Inflammatory macrophage treated with lipopolysaccharide for 4 hours (primary cell): ENCODE measurements around the gene TTC14.

Experiments
- DNase-seq: peaks from one replicate; pipeline ENCODE4 v3.0.0-alpha.2; 2020

The TTC14 gene

DNA sequence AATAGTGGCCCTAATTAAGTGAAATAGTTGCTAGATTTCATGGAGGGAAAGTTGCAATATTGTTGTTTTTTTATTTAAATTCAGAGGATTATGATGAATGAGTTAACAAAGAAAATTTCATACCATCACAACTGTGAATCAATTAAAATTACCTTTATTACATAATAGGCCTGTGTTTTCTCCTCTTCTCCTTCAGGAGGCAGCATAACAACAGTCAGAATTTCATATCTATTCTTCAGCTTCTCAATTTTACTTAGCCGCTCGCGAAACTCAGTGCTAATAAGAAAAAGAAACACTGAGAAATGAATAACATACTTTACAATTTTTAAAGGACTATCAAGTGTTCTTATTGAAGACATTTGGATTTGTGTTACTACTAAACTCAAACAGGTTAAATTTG lies 29.4 kb downstream of the TTC14 start:
- no peak for DNase-seq

DNA sequence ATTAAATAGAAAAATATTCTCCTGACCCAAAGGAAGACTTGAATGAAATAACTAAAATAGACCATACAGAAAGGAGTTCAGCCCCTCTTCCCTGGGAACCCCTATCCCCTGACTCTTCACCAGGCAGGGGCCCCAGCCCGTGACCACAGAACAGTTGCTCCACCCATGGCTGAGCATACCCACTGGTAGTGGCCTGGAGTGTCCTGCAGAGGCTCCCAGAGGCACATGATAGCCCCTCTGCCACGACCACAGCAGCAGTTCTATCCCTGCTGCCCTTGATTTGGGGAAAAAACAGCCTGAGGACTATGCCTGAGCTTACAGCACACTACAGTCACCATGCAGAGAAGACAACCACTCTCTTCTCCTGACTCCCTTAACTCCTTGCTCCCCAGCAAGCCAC lies 31.8 kb downstream of the TTC14 start:
- no peak for DNase-seq

DNA sequence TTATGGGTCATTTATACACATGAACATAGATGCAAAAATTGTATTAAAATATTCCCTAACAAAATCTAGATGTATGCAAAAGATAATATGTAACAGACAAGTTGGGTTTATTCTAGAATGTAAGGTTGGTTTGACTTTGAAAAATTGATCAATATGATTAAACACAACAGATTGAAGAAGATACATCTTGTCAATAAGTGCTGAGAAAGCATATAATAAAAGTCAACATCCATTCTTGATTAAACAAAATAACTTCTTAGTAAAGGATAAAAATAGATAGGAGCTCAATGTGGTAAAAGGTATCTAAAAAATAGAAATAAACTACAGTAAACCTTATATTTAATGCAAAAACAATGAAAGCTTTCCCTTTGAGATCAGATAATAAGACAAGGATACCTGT lies 39.0 kb downstream of the TTC14 start:
- no peak for DNase-seq

DNA sequence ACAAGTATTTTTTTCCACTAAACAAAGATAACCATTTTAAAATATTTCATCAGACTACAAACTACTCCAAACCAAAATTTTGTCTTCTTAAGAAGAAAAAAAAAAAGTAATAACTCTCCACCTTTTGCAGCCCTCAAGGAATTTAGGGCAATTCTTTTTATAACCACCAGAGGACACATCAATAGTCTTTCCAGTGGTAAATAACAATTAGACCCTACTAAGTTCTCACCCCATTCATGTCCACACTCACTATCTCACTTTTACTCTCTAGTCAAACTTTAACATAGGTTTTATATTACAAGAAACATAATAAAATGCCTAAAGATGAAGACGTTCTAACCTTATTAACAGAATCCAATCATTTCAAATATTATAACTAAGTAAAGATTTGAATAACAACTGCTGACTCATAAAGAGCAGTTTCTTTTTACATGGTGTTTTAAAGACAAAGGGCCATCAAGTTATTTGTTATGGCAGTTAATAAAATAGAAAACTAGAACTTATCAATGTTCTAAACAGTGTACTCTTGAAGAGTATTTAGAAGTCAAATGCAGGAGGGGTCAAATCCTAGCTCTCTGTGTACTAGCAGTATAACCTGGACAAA lies 44.3 kb downstream of the TTC14 start:
- no peak for DNase-seq

DNA sequence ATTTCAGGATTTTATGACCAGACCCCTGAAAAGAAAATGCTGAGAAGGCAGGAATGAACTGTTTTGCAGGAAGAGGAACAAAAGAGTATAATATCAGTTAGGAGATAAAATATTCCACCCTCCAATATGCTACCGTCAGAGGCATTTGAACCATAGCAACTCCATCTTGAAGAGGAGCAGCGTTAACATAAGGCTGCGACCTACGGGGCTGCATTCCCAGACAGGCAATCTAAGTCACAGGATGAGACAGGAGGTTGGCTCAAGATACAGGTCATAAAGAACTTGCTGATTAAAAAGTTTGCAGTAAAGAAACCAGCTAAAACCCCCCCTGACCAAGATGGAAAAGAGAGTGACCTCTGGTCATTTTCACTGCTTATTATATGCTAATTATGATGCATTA lies 54.4 kb downstream of the TTC14 start:
- no peak for DNase-seq

DNA sequence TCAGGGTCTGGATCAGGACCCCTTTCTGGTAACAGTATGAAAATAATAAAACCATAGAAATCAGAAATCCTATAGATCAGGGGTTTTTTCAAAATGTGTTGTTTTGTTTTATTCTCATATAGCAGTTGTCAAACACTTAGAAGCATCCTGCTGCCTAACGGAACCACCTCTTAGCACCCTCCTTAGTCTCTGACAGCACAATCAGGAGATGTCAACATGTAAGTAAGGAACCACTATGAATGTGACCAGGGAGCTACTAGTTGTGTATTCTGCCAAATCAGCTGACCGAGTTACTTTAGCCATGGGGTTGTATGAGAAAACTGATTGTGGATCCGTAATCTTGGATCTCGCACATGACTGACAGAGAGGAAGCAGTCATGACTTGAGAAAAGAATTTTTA lies 55.1 kb downstream of the TTC14 start:
- DNase-seq: no peak
